ENCODE measurements around the gene CACNB4.

DNA sequence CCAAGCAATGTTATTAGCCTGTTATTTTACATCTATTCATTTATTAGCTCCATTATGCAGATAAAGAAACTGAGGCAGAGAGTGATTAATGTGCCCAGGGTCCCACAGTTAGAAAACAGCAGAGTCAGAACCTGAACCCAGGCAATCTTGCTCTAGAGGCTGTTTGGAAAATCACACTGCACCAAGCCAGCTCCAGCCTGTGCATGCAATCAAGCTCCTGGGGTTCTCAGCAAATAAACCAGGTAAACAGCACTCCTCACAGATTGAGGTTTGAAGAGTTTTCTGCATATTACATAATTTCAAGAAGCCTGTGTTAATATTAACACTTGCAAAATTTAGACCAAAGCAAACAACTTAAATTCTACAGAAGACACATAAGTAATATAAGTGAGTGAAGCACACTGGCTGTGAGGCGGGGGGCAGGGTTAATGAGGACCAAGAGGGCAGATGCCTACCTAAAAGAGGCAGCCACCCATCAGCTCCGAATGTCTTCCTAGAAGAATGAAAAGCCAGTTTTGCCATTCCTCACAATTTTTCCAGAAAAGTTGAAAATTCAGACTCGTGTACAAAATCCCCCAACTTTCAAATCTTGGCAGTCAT lies 35.4 kb downstream of the CACNB4 start:
- TF ChIP-seq, protein P1, sequence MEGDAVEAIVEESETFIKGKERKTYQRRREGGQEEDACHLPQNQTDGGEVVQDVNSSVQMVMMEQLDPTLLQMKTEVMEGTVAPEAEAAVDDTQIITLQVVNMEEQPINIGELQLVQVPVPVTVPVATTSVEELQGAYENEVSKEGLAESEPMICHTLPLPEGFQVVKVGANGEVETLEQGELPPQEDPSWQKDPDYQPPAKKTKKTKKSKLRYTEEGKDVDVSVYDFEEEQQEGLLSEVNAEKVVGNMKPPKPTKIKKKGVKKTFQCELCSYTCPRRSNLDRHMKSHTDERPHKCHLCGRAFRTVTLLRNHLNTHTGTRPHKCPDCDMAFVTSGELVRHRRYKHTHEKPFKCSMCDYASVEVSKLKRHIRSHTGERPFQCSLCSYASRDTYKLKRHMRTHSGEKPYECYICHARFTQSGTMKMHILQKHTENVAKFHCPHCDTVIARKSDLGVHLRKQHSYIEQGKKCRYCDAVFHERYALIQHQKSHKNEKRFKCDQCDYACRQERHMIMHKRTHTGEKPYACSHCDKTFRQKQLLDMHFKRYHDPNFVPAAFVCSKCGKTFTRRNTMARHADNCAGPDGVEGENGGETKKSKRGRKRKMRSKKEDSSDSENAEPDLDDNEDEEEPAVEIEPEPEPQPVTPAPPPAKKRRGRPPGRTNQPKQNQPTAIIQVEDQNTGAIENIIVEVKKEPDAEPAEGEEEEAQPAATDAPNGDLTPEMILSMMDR (IDR thresholded peaks at IDR 0.05) = no peak
- TF ChIP-seq POLR2AphosphoS5 (IDR thresholded peaks at IDR 0.05) (no peak), POLR2A (IDR thresholded peaks at IDR 0.05) (no peak)

Data from prostate gland (tissue), 2 donors.